ENCODE measurements around the gene PRAMEF25. TPM values are rescaled to one million over a fixed set of nuclear protein-coding genes. Genes with fewer than 3 reads are reported as not detected.

Gene PRAMEF25
- total RNA-seq: not detected in 2 replicates

GRCh38 chr1:13070474-13070873 is at the start of gene PRAMEF25:
PRAMEF25 (plus strand) TSS chr1:13070774; CDS start chr1:13073694, 2,920 bp downstream.

DNA sequence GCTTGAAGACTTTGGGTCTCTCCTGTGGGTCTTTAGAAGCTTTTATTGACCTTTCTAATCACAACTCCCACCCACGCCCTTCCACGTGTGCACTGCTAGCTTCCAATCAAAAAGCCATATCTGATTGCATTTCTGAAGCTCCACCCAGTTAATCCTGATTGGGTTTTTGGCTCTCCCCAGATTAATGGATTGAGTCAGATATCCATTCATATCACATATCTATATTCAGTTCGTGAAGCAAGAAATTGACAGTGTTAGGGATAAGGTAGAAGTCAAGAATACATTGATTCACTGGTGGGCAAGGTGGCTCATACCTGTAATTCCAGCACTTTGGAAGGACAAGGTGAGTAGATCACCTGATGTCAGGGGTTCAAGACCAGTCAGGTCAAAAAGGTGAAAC is 14.1 kb upstream of the PRAMEF25 start, which contains the start of gene PRAMEF27:
TSS of gene PRAMEF27 (minus strand) at position 101 of the 400 bp plus-strand sequence. CDS start 2,916 bp downstream, outside the sequence.

DNA sequence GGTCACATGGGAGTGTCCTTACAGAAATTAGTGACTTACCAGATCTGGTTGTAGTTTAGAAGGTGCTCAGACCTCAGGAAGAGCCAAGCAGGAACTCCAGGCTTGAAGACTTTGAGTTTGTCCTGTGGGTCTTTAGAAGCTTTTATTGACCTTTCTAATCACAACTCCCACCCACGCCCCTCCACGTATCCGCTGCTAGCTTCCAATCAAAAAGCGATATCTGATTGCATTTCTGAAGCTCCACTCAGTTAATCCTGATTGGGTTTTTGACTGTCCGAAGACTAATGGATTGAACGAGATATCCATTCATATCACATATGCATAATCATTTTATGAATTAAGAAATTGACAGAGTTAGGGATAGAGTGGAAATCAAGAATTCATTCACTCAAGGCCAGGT is 46.2 kb downstream of the PRAMEF25 start, which contains the start of gene HNRNPCL2:
TSS of gene HNRNPCL2 (minus strand) at position 101 of the 400 bp plus-strand sequence. CDS start 454 bp downstream, outside the sequence.

Other genes with a start within 250 kb of the PRAMEF25 start
- not detected in 2 replicates for gene PRAMEF11, start 239.4 kb upstream of the PRAMEF25 start, total RNA-seq
- not detected in 2 replicates for gene HNRNPCL1, start 222.1 kb upstream of the PRAMEF25 start, total RNA-seq
- not detected in 2 replicates for gene PRAMEF2, start 213.7 kb upstream of the PRAMEF25 start, total RNA-seq
- gene PRAMEF4, start 184.6 kb upstream of the PRAMEF25 start, total RNA-seq: not detected in 2 replicates
- not detected in 2 replicates for gene PRAMEF10, start 172.5 kb upstream of the PRAMEF25 start, total RNA-seq
- not detected in 2 replicates for gene PRAMEF7, start 154.2 kb upstream of the PRAMEF25 start, total RNA-seq
- not detected in 2 replicates for gene PRAMEF6, start 123.2 kb upstream of the PRAMEF25 start, total RNA-seq
- not detected in 2 replicates for gene PRAMEF27, start 14.2 kb upstream of the PRAMEF25 start, total RNA-seq
- not detected in 2 replicates for gene HNRNPCL3, start 10.0 kb upstream of the PRAMEF25 start, total RNA-seq
- gene HNRNPCL2, start 46.1 kb downstream of the PRAMEF25 start, total RNA-seq: not detected in 2 replicates
- gene PRAMEF26, start 85.2 kb downstream of the PRAMEF25 start, total RNA-seq: not detected in 2 replicates
- not detected in 2 replicates for gene HNRNPCL4, start 94.9 kb downstream of the PRAMEF25 start, total RNA-seq
- not detected in 2 replicates for gene PRAMEF9, start 101.1 kb downstream of the PRAMEF25 start, total RNA-seq
- gene PRAMEF13, start 130.6 kb downstream of the PRAMEF25 start, total RNA-seq: not detected in 2 replicates
- not detected in 2 replicates for gene PRAMEF18, start 155.4 kb downstream of the PRAMEF25 start, total RNA-seq
- not detected in 2 replicates for gene PRAMEF5, start 183.4 kb downstream of the PRAMEF25 start, total RNA-seq
- gene PRAMEF8, start 214.4 kb downstream of the PRAMEF25 start, total RNA-seq: not detected in 2 replicates
- not detected in 2 replicates for gene PRAMEF33, start 232.8 kb downstream of the PRAMEF25 start, total RNA-seq
- gene PRAMEF15, start 244.8 kb downstream of the PRAMEF25 start, total RNA-seq: not detected in 2 replicates

Data from smooth muscle cell of trachea (primary cell).